ENCODE measurements around the gene SLBP. TPM values are rescaled to one million over a fixed set of nuclear protein-coding genes. Genes with fewer than 3 reads are reported as not detected.

SLBP gene
- total RNA-seq, result 10 to 100 TPM; 46.7 to 84.5 TPM

GRCh38 chr4:1712216-1713002 is at the start of gene SLBP:
Gene SLBP (minus strand): TSS chr4:1712319. CDS start chr4:1712188, 131 bp downstream.
- Histone ChIP-seq H3K4me3 (peak within 1 kb of the TSS; percentile 58 to 89), H3K9me3 (no peaks in the 10 kb centered on the region), H3K4me1 (replicated peaks) (peaks cover 9% of the 10 kb centered on the region), H3K27ac (peak within 1 kb of the TSS; percentile 93 to 99), H3K36me3 (no peaks in the 10 kb centered on the region), H3K27me3 (replicated peaks; ENCODE audit: insufficient read depth) (no peaks in the 10 kb centered on the region)
- TF ChIP-seq POLR2AphosphoS5 (IDR thresholded peaks at IDR 0.05) (peak; percentile 87), POLR2A (IDR thresholded peaks at IDR 0.05) (peak; percentile 91), CTCF (IDR thresholded peaks at IDR 0.05) (no peak)
- WGBS, result 0% methylated on average over 36 of the region's 98 CpGs
- intact Hi-C loops (cut with DNase I), result loop anchor here (10.0 kb wide), 1 partner anchor 532 kb away; the partner anchor contains the start of genes HAUS3 and POLN
- peak; percentile 98 for DNase-seq (ENCODE audit: low spot score)

GRCh38 chr4:1761130-1761689 is 49.1 kb upstream of the SLBP start:
- TF ChIP-seq POLR2A (IDR thresholded peaks at IDR 0.05), result no peak
- TF ChIP-seq POLR2AphosphoS5 (IDR thresholded peaks at IDR 0.05), result no peak
- TF ChIP-seq CTCF (IDR thresholded peaks at IDR 0.05), result no peak
- WGBS, result 65% methylated on average over 12 of the region's 32 CpGs
- Histone ChIP-seq H3K9me3 (no peaks in the 10 kb centered on the region), H3K36me3 (no peaks in the 10 kb centered on the region), H3K27me3 (replicated peaks; ENCODE audit: insufficient read depth) (no peaks in the 10 kb centered on the region), H3K27ac (no peak overlapping the region), H3K4me1 (replicated peaks) (no peaks in the 10 kb centered on the region), H3K4me3 (no peak overlapping the region)
- no peak for DNase-seq (ENCODE audit: low spot score)
- intact Hi-C loops (cut with DNase I), result loop anchor here (5.0 kb wide), 1 partner anchor 46 kb away; no protein-coding TSS in a partner anchor

GRCh38 chr4:1760521-1761071 is 48.5 kb upstream of the SLBP start:
- Histone ChIP-seq H3K4me1 (replicated peaks) (no peaks in the 10 kb centered on the region), H3K4me3 (no peak overlapping the region), H3K9me3 (no peaks in the 10 kb centered on the region), H3K36me3 (no peaks in the 10 kb centered on the region), H3K27ac (no peak overlapping the region), H3K27me3 (replicated peaks; ENCODE audit: insufficient read depth) (no peaks in the 10 kb centered on the region)
- TF ChIP-seq POLR2AphosphoS5 (IDR thresholded peaks at IDR 0.05), result no peak
- TF ChIP-seq CTCF (IDR thresholded peaks at IDR 0.05), result no peak
- no peak for TF ChIP-seq POLR2A (IDR thresholded peaks at IDR 0.05)
- intact Hi-C loops (cut with DNase I), result loop anchor here (5.0 kb wide), 1 partner anchor 47 kb away; no protein-coding TSS in a partner anchor
- WGBS, result 67% methylated on average over 20 of the region's 25 CpGs
- DNase-seq (ENCODE audit: low spot score), result no peak

GRCh38 chr4:1759818-1760223 is 47.7 kb upstream of the SLBP start:
- WGBS, result 74% methylated on average over 8 of the region's 13 CpGs

More at GRCh38 chr4:1759818-1760223, 47.7 kb upstream of the SLBP start:
- Histone ChIP-seq H3K27ac (no peak overlapping the region), H3K9me3 (no peaks in the 10 kb centered on the region), H3K4me1 (replicated peaks) (no peaks in the 10 kb centered on the region), H3K27me3 (replicated peaks; ENCODE audit: insufficient read depth) (no peaks in the 10 kb centered on the region), H3K36me3 (no peaks in the 10 kb centered on the region), H3K4me3 (no peak overlapping the region)
- no peak for DNase-seq (ENCODE audit: low spot score)
- TF ChIP-seq POLR2AphosphoS5 (IDR thresholded peaks at IDR 0.05), result no peak
- no peak for TF ChIP-seq CTCF (IDR thresholded peaks at IDR 0.05)
- no peak for TF ChIP-seq POLR2A (IDR thresholded peaks at IDR 0.05)
- intact Hi-C loops (cut with DNase I), result loop anchor here (5.0 kb wide), 1 partner anchor 47 kb away; no protein-coding TSS in a partner anchor
